Measurements from ENCODE around the gene MBOAT7. TPM values are rescaled to one million over a fixed set of nuclear protein-coding genes. Genes with fewer than 3 reads are reported as not detected.

The MBOAT7 gene
- total and polyA plus RNA-seq, 2 of the 4 experiments (the other 2 are of a cell fraction), result 11.3 to 121 TPM

DNA sequence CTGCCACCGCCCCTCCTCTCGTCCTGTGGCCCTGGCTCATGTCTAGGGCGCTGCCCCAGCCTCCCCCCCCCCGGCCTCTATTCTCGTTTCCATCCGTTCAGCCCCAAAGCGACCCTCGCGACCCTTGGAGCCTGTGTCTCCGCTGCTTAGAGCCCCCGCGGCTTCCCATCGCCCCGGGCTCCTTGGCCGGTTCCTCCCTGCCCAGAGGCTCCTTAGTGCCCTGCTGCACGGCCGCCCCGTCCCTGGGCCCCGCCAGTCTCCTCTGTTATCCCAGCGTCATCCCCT is 61.0 kb downstream of the MBOAT7 start:
- no peaks in the 10 kb centered on the region for H3K9me1 ChIP-seq (ENCODE audit: insufficient read depth, low read length)
- TF ChIP-seq MAZ (IDR thresholded peaks at IDR 0.05; ENCODE audit: borderline replicate concordance, low read depth, low read length) (no peak), MAFK (IDR thresholded peaks at IDR 0.05; ENCODE audit: low read depth, low read length) (no peak), FOS (IDR thresholded peaks at IDR 0.05; ENCODE audit: low read depth, low read length) (no peak), RCOR1 (IDR thresholded peaks at IDR 0.05; ENCODE audit: insufficient replicate concordance, low read length) (no peak), RFX5 (IDR thresholded peaks at IDR 0.05; ENCODE audit: low read depth, low read length) (no peak), CHD1 (IDR thresholded peaks at IDR 0.05; ENCODE audit: low read depth, low read length) (no peak), BHLHE40 (IDR thresholded peaks at IDR 0.05; ENCODE audit: low read depth, low read length) (no peak), MXI1 (IDR thresholded peaks at IDR 0.05; ENCODE audit: borderline replicate concordance, low read depth, low read length) (no peak), SMC3 (IDR thresholded peaks at IDR 0.05; ENCODE audit: low read depth, low read length) (no peak), CTCF (conservative IDR thresholded peaks at IDR 0.05; ENCODE audit: low read depth, low read length) (no peak), RAD21 (IDR thresholded peaks at IDR 0.05; ENCODE audit: low read length) (no peak), POLR2A (IDR thresholded peaks at IDR 0.05; ENCODE audit: low read depth, low read length) (no peak), NFE2L2 (IDR thresholded peaks at IDR 0.05; ENCODE audit: low read depth, low read length) (no peak), CEBPB (IDR thresholded peaks at IDR 0.05; ENCODE audit: low read depth, low read length) (no peak)
- TF ChIP-seq, protein P1, sequence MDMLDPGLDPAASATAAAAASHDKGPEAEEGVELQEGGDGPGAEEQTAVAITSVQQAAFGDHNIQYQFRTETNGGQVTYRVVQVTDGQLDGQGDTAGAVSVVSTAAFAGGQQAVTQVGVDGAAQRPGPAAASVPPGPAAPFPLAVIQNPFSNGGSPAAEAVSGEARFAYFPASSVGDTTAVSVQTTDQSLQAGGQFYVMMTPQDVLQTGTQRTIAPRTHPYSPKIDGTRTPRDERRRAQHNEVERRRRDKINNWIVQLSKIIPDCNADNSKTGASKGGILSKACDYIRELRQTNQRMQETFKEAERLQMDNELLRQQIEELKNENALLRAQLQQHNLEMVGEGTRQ (IDR thresholded peaks at IDR 0.05; ENCODE audit: low read depth, low read length), result no peak
- TF ChIP-seq, protein P2, sequence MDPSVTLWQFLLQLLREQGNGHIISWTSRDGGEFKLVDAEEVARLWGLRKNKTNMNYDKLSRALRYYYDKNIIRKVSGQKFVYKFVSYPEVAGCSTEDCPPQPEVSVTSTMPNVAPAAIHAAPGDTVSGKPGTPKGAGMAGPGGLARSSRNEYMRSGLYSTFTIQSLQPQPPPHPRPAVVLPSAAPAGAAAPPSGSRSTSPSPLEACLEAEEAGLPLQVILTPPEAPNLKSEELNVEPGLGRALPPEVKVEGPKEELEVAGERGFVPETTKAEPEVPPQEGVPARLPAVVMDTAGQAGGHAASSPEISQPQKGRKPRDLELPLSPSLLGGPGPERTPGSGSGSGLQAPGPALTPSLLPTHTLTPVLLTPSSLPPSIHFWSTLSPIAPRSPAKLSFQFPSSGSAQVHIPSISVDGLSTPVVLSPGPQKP (IDR thresholded peaks at IDR 0.05; ENCODE audit: borderline replicate concordance, low read depth, low read length), result no peak
- H3K4me3 ChIP-seq (ENCODE audit: insufficient read depth, low read depth, low read length), result no peak overlapping the region
- no peak overlapping the region for H4K8ac ChIP-seq (ENCODE audit: low read depth in 2 of 2, low read length in 2 of 2)
- no peak overlapping the region for H3K23ac ChIP-seq (ENCODE audit: low read depth, low read length)
- no peaks in the 10 kb centered on the region for H3K27me3 ChIP-seq (ENCODE audit: control insufficient read depth, insufficient read depth, low read length)
- no peak for ATAC-seq (ENCODE audit: low read depth)
- no peaks in the 10 kb centered on the region for H3K4me1 ChIP-seq (ENCODE audit: control insufficient read depth, insufficient read depth, low read length)
- H2AK9ac ChIP-seq (replicated peaks; ENCODE audit: low read depth, low read length, poor library complexity), result no peak overlapping the region
- no peak overlapping the region for H3K18ac ChIP-seq (ENCODE audit: low read depth, low read length)
- H3K36me3 ChIP-seq (ENCODE audit: control insufficient read depth, insufficient read depth, low read length), result peaks cover 62% of the 10 kb centered on the region
- no peak for DNase-seq
- no peaks in the 10 kb centered on the region for H4K20me1 ChIP-seq (ENCODE audit: insufficient read depth, low read length)
- no peak overlapping the region for H3K9ac ChIP-seq (ENCODE audit: low read depth, low read length)
- no peak overlapping the region for H2BK20ac ChIP-seq (ENCODE audit: low read depth, low read length)
- no TSS peak for BruUV-seq (replicated peaks)
- 95% methylated on average over 11 of the region's 20 CpGs; no CpG with 5 or more reads in 1 of the 2 experiments for WGBS, 2 experiments (ENCODE audit: extremely low coverage in 2 of 2, insufficient read length in 1 of 2)
- no peak overlapping the region for H3K4ac ChIP-seq (ENCODE audit: low read depth, low read length)
- CTCF ChIA-PET, result no interaction called here
- H2AFZ ChIP-seq (replicated peaks; ENCODE audit: low read length, poor library complexity), result no peak overlapping the region
- no peak overlapping the region for H3K14ac ChIP-seq (replicated peaks; ENCODE audit: low read depth, low read length)
- POLR2A ChIA-PET (ENCODE audit: unreplicated experiment), result no interaction called here
- no peak overlapping the region for H3K4me2 ChIP-seq (ENCODE audit: low read depth, low read length)
- in situ Hi-C loops (cut with MboI; ENCODE audit: low sequenced_read_pairs) (loop anchor here (25.0 kb wide), 1 partner anchor 1534 kb away; the partner anchor contains the start of gene U2AF2), intact Hi-C loops (cut with micrococcal nuclease) (no loop called here), dilution Hi-C loops (cut with HindIII; ENCODE audit: low sequenced_read_pairs, unreplicated experiment) (no loop called here)
- H3K56ac ChIP-seq (ENCODE audit: extremely low read depth, insufficient read depth, low read length), result no peak overlapping the region
- H3K27ac ChIP-seq (ENCODE audit: insufficient read depth, low read length), result no peak overlapping the region
- H2AK5ac ChIP-seq (ENCODE audit: low read depth, low read length), result no peak overlapping the region
- no peak overlapping the region for H2BK120ac ChIP-seq (ENCODE audit: low read depth, low read length)
- no peak overlapping the region for H4K5ac ChIP-seq (ENCODE audit: low read depth, low read length)
- no peak overlapping the region for H4K91ac ChIP-seq (ENCODE audit: insufficient read depth, low read depth, low read length)
- no peaks in the 10 kb centered on the region for H3K79me1 ChIP-seq (ENCODE audit: low read depth in 1 of 2, low read length in 2 of 2)
- H3K9me3 ChIP-seq (ENCODE audit: control insufficient read depth, insufficient read depth, low read length), result no peaks in the 10 kb centered on the region
- no peak overlapping the region for H2BK5ac ChIP-seq (ENCODE audit: low read depth, low read length, poor library complexity, severe bottlenecking)
- no peak overlapping the region for H2BK15ac ChIP-seq (ENCODE audit: low read depth, low read length)

All from IMR-90 (cell line).